AG09309 (cell line): Measurements from ENCODE around the gene DACH1.

Source experiments
- DNase-seq: peaks from one replicate; pipeline ENCODE4 v3.0.0-alpha.2; 2010; ENCODE audit warnings: low read depth
- H3K4me3 ChIP-seq: 2 replicates; pipeline ENCODE4 v1.5.1; 2011; ENCODE audit warnings: mild to moderate bottlenecking, low read depth, low read length, moderate library complexity; ENCODE audit not compliant: control insufficient read depth
- TF ChIP-seq, protein P1 (sequence below): IDR thresholded peaks from 2 replicates; pipeline ENCODE4 v1.5.1; 2011; ENCODE audit warnings: mild to moderate bottlenecking, low read depth, low read length, inconsistent platforms; ENCODE audit not compliant: insufficient read depth, control insufficient read depth; ENCODE audit errors: missing control alignments

Gene DACH1

DNA sequence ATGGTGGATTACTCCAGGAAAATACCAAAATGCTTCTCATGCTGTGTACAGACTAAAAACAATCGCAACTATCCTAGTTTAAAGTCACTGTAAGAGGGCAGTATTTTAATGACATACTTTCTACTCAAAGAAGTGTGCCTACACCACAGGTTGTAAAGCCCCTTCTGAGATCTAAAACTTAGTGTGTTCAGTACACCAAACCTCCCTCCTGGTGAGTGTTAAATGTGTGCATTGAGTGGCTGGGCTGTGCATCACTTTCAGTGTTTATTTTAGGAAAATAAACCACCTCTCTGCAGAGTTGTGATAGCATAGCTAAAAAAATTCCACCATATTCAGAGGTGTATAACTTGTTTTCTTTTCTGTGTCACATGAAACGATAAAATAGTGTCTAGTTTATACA, 263.7 kb downstream of the DACH1 start:
- no peak for DNase-seq
- TF ChIP-seq, protein P1, sequence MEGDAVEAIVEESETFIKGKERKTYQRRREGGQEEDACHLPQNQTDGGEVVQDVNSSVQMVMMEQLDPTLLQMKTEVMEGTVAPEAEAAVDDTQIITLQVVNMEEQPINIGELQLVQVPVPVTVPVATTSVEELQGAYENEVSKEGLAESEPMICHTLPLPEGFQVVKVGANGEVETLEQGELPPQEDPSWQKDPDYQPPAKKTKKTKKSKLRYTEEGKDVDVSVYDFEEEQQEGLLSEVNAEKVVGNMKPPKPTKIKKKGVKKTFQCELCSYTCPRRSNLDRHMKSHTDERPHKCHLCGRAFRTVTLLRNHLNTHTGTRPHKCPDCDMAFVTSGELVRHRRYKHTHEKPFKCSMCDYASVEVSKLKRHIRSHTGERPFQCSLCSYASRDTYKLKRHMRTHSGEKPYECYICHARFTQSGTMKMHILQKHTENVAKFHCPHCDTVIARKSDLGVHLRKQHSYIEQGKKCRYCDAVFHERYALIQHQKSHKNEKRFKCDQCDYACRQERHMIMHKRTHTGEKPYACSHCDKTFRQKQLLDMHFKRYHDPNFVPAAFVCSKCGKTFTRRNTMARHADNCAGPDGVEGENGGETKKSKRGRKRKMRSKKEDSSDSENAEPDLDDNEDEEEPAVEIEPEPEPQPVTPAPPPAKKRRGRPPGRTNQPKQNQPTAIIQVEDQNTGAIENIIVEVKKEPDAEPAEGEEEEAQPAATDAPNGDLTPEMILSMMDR, result no peak
- no peak overlapping the region for H3K4me3 ChIP-seq

GRCh38 chr13:71602344-71602743, 264.7 kb downstream of the DACH1 start:
- no peak overlapping the region for H3K4me3 ChIP-seq
- TF ChIP-seq, protein P1, result no peak
- DNase-seq, result no peak

- no peak for DNase-seq
- TF ChIP-seq, protein P1, result no peak
- H3K4me3 ChIP-seq, result no peak overlapping the region
These were observed 269.9 kb downstream of the DACH1 start for GRCh38 chr13:71597150-71597549.

- no peak for DNase-seq
- no peak overlapping the region for H3K4me3 ChIP-seq
- TF ChIP-seq, protein P1, result no peak
These were observed 270.9 kb downstream of the DACH1 start for GRCh38 chr13:71596116-71596515.

DNA sequence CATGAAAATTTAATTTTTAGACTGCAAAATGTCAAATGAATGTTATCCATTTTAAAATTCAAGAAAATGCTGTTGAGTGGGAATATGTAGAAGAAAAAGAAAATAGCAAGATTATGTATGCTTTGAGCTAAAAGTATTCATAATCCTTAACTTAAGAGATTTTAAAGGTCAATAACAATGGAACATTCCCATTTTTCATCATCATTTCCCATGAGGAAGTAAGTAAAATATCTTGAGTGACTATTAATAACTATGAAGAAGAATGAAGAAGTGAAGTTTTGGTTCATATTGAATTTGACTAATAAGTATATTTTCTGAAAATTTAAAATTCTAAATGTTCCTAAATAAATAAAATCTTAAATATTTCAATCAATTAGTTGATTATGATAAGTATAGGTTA, 273.4 kb downstream of the DACH1 start:
- TF ChIP-seq, protein P1, result no peak
- no peak overlapping the region for H3K4me3 ChIP-seq
- DNase-seq, result no peak

- TF ChIP-seq, protein P1, result no peak
- DNase-seq, result no peak
- H3K4me3 ChIP-seq, result no peak overlapping the region
These were observed 275.6 kb downstream of the DACH1 start for GRCh38 chr13:71591374-71591773.

- no peak overlapping the region for H3K4me3 ChIP-seq
- DNase-seq, result no peak
- TF ChIP-seq, protein P1, result no peak
These were observed 276.3 kb downstream of the DACH1 start for GRCh38 chr13:71590654-71591148.
